Neural cell (in vitro differentiated cells): ENCODE results near the gene GNG2.

Experiments used
- CTCF ChIP-seq: fragments of 450-650 bp; IDR thresholded peaks from 2 replicates; pipeline ENCODE4 v1.5.1; 2014; ENCODE audit warnings: antibody characterized with exemption, mild to moderate bottlenecking, moderate library complexity; ENCODE audit not compliant: poor library complexity, severe bottlenecking
- EP300 ChIP-seq: fragments of 450-650 bp; conservative IDR thresholded peaks from 2 replicates; pipeline ENCODE4 v1.6.1; 2014; ENCODE audit warnings: antibody characterized with exemption, mild to moderate bottlenecking, moderate library complexity; ENCODE audit not compliant: poor library complexity, severe bottlenecking
- EZH2 ChIP-seq: fragments of 200-600, 300-800 bp; shearing (Covaris generic), sonication (generic); IDR thresholded peaks from 2 replicates; pipeline ENCODE4 v1.6.1; 2014; ENCODE audit warnings: antibody characterized with exemption, low read length, borderline replicate concordance, mild to moderate bottlenecking; ENCODE audit not compliant: insufficient read depth, poor library complexity, severe bottlenecking
- POLR2AphosphoS5 ChIP-seq: IDR thresholded peaks from 2 replicates; pipeline ENCODE4 v1.6.1; 2012
- RAD21 ChIP-seq: fragments of 450-650 bp; conservative IDR thresholded peaks from 2 replicates; pipeline ENCODE4 v1.6.1; 2014; ENCODE audit warnings: antibody characterized with exemption, mild to moderate bottlenecking, moderate library complexity
- REST ChIP-seq: IDR thresholded peaks from 2 replicates; pipeline ENCODE4 v1.6.1; 2012; ENCODE audit warnings: borderline replicate concordance
- SMC3 ChIP-seq: fragments of 450-650 bp; conservative IDR thresholded peaks from 2 replicates; pipeline ENCODE4 v1.6.1; 2014; ENCODE audit warnings: antibody characterized with exemption, mild to moderate bottlenecking, moderate library complexity; ENCODE audit not compliant: poor library complexity

GRCh38 chr14:51845811-51846210, 14.6 kb upstream of the GNG2 start:
- TF ChIP-seq POLR2AphosphoS5 (no peak), CTCF (no peak), EZH2 (no peak), RAD21 (no peak), SMC3 (no peak), EP300 (no peak), REST (no peak)
